Measurements from ENCODE around the gene ITPR2. TPM values are rescaled to one million over a fixed set of nuclear protein-coding genes. Genes with fewer than 3 reads are reported as not detected.

ITPR2 gene
- total and polyA plus RNA-seq, 2 of the 13 experiments (the other 11 are each of a cell fraction or from before 2014, with no cell fraction given) = 31.9 to 81.9 TPM

DNA sequence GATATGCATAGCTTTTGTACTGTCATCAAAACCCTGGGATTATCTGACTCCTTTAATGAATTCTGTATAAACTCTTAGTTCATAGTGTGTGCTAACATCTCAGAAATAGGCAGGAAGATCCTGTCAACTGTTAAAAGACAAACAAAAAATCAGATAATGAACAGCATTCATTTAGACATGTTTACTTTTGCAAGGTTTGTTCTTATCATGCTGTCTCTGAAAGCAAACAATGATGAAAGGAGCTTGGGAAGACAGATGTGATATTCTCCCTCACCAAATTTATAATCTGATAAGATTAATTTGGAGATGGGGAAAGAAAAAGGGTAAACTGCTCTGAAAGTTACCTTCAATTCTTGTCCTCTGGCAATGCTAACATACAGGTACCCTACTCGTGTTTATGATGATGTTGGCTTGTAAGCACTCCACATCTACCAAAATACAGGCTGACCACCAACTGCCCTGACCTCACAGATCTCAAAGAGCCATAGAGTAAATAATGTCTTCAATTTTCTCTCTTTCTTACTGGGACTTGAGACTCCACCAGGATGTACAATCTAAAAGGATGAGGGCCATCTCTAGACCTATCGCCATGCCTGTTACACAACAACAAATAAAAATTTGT is 403.8 kb downstream of the ITPR2 start (continued):
- TF ChIP-seq THAP11 (CRISPR knock-in tag; IDR thresholded peaks at IDR 0.05) = peak; percentile 37; the same call in 1 of the 2 replicates
- peak; percentile 82; the same call in 1 of the 2 replicates for TF ChIP-seq FOXJ3 (CRISPR knock-in tag; IDR thresholded peaks at IDR 0.05; ENCODE audit: borderline replicate concordance)
- TF ChIP-seq ZNF549 (CRISPR knock-in tag; IDR thresholded peaks at IDR 0.05) = no peak
- TF ChIP-seq, protein P1, sequence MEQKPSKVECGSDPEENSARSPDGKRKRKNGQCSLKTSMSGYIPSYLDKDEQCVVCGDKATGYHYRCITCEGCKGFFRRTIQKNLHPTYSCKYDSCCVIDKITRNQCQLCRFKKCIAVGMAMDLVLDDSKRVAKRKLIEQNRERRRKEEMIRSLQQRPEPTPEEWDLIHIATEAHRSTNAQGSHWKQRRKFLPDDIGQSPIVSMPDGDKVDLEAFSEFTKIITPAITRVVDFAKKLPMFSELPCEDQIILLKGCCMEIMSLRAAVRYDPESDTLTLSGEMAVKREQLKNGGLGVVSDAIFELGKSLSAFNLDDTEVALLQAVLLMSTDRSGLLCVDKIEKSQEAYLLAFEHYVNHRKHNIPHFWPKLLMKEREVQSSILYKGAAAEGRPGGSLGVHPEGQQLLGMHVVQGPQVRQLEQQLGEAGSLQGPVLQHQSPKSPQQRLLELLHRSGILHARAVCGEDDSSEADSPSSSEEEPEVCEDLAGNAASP (CRISPR knock-in tag; IDR thresholded peaks at IDR 0.05; ENCODE audit: borderline replicate concordance) = peak; percentile 55; the same call in 1 of the 2 replicates
- 0 out of 2 replicates have a peak, but pooled peaks have one; percentile 33 for TF ChIP-seq KDM3A (CRISPR knock-in tag; IDR thresholded peaks at IDR 0.05; ENCODE audit: low read depth)
- no peak for TF ChIP-seq ZFP41 (CRISPR knock-in tag; IDR thresholded peaks at IDR 0.05; ENCODE audit: borderline replicate concordance)
- peak in 1 of 2 experiments; percentile 62; a peak in 1 of 4 replicates for TF ChIP-seq KLF16 (CRISPR knock-in tag; IDR thresholded peaks at IDR 0.05)
- TF ChIP-seq ELF3 (CRISPR knock-in tag; IDR thresholded peaks at IDR 0.05) = peak; percentile 52; the same call in 1 of the 2 replicates
- no peak for TF ChIP-seq MAFK (conservative IDR thresholded peaks at IDR 0.05 in 1 of 2, IDR thresholded peaks at IDR 0.05 in 1 of 2; ENCODE audit: low read length in 2 of 2)
- TF ChIP-seq TCF7 (IDR thresholded peaks at IDR 0.05; ENCODE audit: low read depth) = peak; percentile 88
- TF ChIP-seq, protein P2, sequence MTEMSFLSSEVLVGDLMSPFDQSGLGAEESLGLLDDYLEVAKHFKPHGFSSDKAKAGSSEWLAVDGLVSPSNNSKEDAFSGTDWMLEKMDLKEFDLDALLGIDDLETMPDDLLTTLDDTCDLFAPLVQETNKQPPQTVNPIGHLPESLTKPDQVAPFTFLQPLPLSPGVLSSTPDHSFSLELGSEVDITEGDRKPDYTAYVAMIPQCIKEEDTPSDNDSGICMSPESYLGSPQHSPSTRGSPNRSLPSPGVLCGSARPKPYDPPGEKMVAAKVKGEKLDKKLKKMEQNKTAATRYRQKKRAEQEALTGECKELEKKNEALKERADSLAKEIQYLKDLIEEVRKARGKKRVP (CRISPR knock-in tag; IDR thresholded peaks at IDR 0.05) = peak in 1 of 2 experiments; percentile 43; a peak in 1 of 4 replicates
- 0 out of 2 replicates have a peak, but pooled peaks have one; percentile 51 for TF ChIP-seq TBX3 (IDR thresholded peaks at IDR 0.05; ENCODE audit: borderline replicate concordance)
- TF ChIP-seq ZC3H4 (CRISPR knock-in tag; IDR thresholded peaks at IDR 0.05; ENCODE audit: borderline replicate concordance) = no peak
- TF ChIP-seq, protein P3, sequence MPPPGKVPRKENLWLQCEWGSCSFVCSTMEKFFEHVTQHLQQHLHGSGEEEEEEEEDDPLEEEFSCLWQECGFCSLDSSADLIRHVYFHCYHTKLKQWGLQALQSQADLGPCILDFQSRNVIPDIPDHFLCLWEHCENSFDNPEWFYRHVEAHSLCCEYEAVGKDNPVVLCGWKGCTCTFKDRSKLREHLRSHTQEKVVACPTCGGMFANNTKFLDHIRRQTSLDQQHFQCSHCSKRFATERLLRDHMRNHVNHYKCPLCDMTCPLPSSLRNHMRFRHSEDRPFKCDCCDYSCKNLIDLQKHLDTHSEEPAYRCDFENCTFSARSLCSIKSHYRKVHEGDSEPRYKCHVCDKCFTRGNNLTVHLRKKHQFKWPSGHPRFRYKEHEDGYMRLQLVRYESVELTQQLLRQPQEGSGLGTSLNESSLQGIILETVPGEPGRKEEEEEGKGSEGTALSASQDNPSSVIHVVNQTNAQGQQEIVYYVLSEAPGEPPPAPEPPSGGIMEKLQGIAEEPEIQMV (CRISPR knock-in tag; IDR thresholded peaks at IDR 0.05; ENCODE audit: low read depth) = no peak
- no peak for TF ChIP-seq SOX6 (IDR thresholded peaks at IDR 0.05)
- peak; percentile 84 for TF ChIP-seq SOX6 (CRISPR knock-in tag; IDR thresholded peaks at IDR 0.05)
- TF ChIP-seq MIXL1 (CRISPR knock-in tag; IDR thresholded peaks at IDR 0.05) = peak; percentile 89
- no peak for TF ChIP-seq ARNTL (CRISPR knock-in tag; IDR thresholded peaks at IDR 0.05)
- peak; percentile 57 for TF ChIP-seq FOXA1 (IDR thresholded peaks at IDR 0.05)
- TF ChIP-seq FOXA1 (CRISPR knock-in tag; IDR thresholded peaks at IDR 0.05) = peak; percentile 89
- TF ChIP-seq, protein P4, sequence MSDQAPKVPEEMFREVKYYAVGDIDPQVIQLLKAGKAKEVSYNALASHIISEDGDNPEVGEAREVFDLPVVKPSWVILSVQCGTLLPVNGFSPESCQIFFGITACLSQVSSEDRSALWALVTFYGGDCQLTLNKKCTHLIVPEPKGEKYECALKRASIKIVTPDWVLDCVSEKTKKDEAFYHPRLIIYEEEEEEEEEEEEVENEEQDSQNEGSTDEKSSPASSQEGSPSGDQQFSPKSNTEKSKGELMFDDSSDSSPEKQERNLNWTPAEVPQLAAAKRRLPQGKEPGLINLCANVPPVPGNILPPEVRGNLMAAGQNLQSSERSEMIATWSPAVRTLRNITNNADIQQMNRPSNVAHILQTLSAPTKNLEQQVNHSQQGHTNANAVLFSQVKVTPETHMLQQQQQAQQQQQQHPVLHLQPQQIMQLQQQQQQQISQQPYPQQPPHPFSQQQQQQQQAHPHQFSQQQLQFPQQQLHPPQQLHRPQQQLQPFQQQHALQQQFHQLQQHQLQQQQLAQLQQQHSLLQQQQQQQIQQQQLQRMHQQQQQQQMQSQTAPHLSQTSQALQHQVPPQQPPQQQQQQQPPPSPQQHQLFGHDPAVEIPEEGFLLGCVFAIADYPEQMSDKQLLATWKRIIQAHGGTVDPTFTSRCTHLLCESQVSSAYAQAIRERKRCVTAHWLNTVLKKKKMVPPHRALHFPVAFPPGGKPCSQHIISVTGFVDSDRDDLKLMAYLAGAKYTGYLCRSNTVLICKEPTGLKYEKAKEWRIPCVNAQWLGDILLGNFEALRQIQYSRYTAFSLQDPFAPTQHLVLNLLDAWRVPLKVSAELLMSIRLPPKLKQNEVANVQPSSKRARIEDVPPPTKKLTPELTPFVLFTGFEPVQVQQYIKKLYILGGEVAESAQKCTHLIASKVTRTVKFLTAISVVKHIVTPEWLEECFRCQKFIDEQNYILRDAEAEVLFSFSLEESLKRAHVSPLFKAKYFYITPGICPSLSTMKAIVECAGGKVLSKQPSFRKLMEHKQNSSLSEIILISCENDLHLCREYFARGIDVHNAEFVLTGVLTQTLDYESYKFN (CRISPR knock-in tag; conservative IDR thresholded peaks at IDR 0.05) = peak; percentile 74
- TF ChIP-seq CHCHD3 (CRISPR knock-in tag; IDR thresholded peaks at IDR 0.05) = no peak
